Mucosa of rectum (tissue), 2 donors: ENCODE measurements around the gene POLE3.
"Not testable (repeated sequence)": the region's sequence is repeated elsewhere in the genome, so short reads cannot be mapped to it uniquely, and the experiment has no call there.

Experiments used
- H3K27ac ChIP-seq, 2 donors: one replicate each; pipeline ENCODE4 v1.7.0; 2013; ENCODE audit warnings: inconsistent platforms in 2 of 2, low read depth in 2 of 2, low read length in 2 of 2
- H3K27me3 ChIP-seq, 2 donors: one replicate each; pipeline ENCODE4 v1.7.0; 2013; ENCODE audit warnings: low read length in 2 of 2; ENCODE audit not compliant: control insufficient read depth in 2 of 2, insufficient read depth in 2 of 2
- H3K36me3 ChIP-seq, 2 donors: one replicate each; pipeline ENCODE4 v1.7.0; 2013; ENCODE audit warnings: low read length in 2 of 2; ENCODE audit not compliant: control insufficient read depth in 2 of 2, insufficient read depth in 2 of 2
- H3K4me1 ChIP-seq, 2 donors: one replicate each; pipeline ENCODE4 v1.7.0; 2013; ENCODE audit warnings: low read length in 2 of 2, mild to moderate bottlenecking in 1 of 2; ENCODE audit not compliant: control insufficient read depth in 2 of 2, insufficient read depth in 2 of 2
- H3K4me3 ChIP-seq, 2 donors: one replicate each; pipeline ENCODE4 v1.7.0; 2013; ENCODE audit warnings: low read length in 2 of 2
- H3K9ac ChIP-seq, 2 donors: one replicate each; pipeline ENCODE4 v1.7.0; 2013; ENCODE audit warnings: low read length in 2 of 2, low read depth in 1 of 2, mild to moderate bottlenecking in 1 of 2
- H3K9me3 ChIP-seq, 2 donors: one replicate each; pipeline ENCODE4 v1.7.0; 2013; ENCODE audit warnings: low read length in 2 of 2; ENCODE audit not compliant: control insufficient read depth in 2 of 2
- donor health status: healthy.
- donor health status: Normal muscosa, but diverticular disease.

The POLE3 gene

GRCh38 chr9:113410207-113410864 is at the start of gene POLE3, which contains the start of gene C9orf43:
TSS of gene POLE3 (minus strand) at chr9:113410675. CDS start at chr9:113410293, 382 bp downstream.
TSS of gene C9orf43 (plus strand) at chr9:113410747. CDS start at chr9:113413494, 2,747 bp downstream.
- H3K27ac ChIP-seq = peak within 1 kb of the TSS; percentile 97 to 98
- peak within 1 kb of the TSS; percentile 94 to 97 for H3K4me3 ChIP-seq
- no peaks in the 10 kb centered on the region for H3K27me3 ChIP-seq
- peak within 1 kb of the TSS; percentile 76 to 94 for H3K9ac ChIP-seq
- no peaks in the 10 kb centered on the region for H3K9me3 ChIP-seq
- peaks cover 18% of the 10 kb centered on the region in 2 donors for H3K36me3 ChIP-seq
- H3K4me1 ChIP-seq = peaks cover 8 to 15% of the 10 kb centered on the region in 2 donors

- H3K36me3 ChIP-seq = no peaks in the 10 kb centered on the region
- H3K9ac ChIP-seq = no peak overlapping the region
- H3K27ac ChIP-seq = no peak overlapping the region
- no peaks in the 10 kb centered on the region for H3K9me3 ChIP-seq
- H3K4me3 ChIP-seq = no peak overlapping the region
- H3K4me1 ChIP-seq = peaks cover 0 to 5% of the 10 kb centered on the region in 2 donors
- no peaks in the 10 kb centered on the region for H3K27me3 ChIP-seq
These were observed 45.8 kb upstream of the POLE3 start for GRCh38 chr9:113456235-113456634.

GRCh38 chr9:113454914-113455761 is 44.7 kb upstream of the POLE3 start:
- H3K27me3 ChIP-seq = no peaks in the 10 kb centered on the region
- H3K9me3 ChIP-seq = no peaks in the 10 kb centered on the region
- H3K27ac ChIP-seq = peak overlapping the region; percentile 46 to 59
- no peaks in the 10 kb centered on the region for H3K36me3 ChIP-seq
- H3K4me3 ChIP-seq = no peak overlapping the region
- no peak overlapping the region for H3K9ac ChIP-seq
- H3K4me1 ChIP-seq = peaks cover 0 to 5% of the 10 kb centered on the region in 2 donors

GRCh38 chr9:113452113-113452605 is 41.7 kb upstream of the POLE3 start:
- Histone ChIP-seq H3K4me1 (peaks cover 0 to 5% of the 10 kb centered on the region in 2 donors), H3K27me3 (no peaks in the 10 kb centered on the region), H3K27ac (no peak overlapping the region), H3K4me3 (no peak overlapping the region), H3K36me3 (no peaks in the 10 kb centered on the region), H3K9ac (no peak overlapping the region), H3K9me3 (no peaks in the 10 kb centered on the region)

- Histone ChIP-seq H3K4me3 (no peak overlapping the region), H3K36me3 (no peaks in the 10 kb centered on the region), H3K9me3 (no peaks in the 10 kb centered on the region), H3K4me1 (no peaks in the 10 kb centered on the region), H3K27ac (no peak overlapping the region), H3K27me3 (no peaks in the 10 kb centered on the region), H3K9ac (no peak overlapping the region)
These were observed 38.9 kb upstream of the POLE3 start for GRCh38 chr9:113449376-113449775.

GRCh38 chr9:113446323-113446740 is 35.9 kb upstream of the POLE3 start:
- no peak overlapping the region for H3K27ac ChIP-seq
- no peaks in the 10 kb centered on the region for H3K4me1 ChIP-seq
- no peaks in the 10 kb centered on the region for H3K9me3 ChIP-seq
- H3K9ac ChIP-seq = no peak overlapping the region
- H3K4me3 ChIP-seq = no peak overlapping the region
- no peaks in the 10 kb centered on the region for H3K27me3 ChIP-seq
- H3K36me3 ChIP-seq = no peaks in the 10 kb centered on the region

GRCh38 chr9:113444736-113445135 is 34.3 kb upstream of the POLE3 start:
- Histone ChIP-seq H3K36me3 (no peaks in the 10 kb centered on the region), H3K27ac (no peak overlapping the region), H3K27me3 (no peaks in the 10 kb centered on the region), H3K9ac (no peak overlapping the region), H3K4me1 (no peaks in the 10 kb centered on the region), H3K4me3 (no peak overlapping the region), H3K9me3 (no peaks in the 10 kb centered on the region)

- H3K36me3 ChIP-seq, H3K27ac ChIP-seq, H3K9me3 ChIP-seq, H3K4me1 ChIP-seq, H3K4me3 ChIP-seq, H3K27me3 ChIP-seq, H3K9ac ChIP-seq: not testable (repeated sequence)
These were observed 27.2 kb upstream of the POLE3 start for GRCh38 chr9:113437716-113438115.

- Histone ChIP-seq H3K36me3 (no peaks in the 10 kb centered on the region), H3K27ac (no peak overlapping the region), H3K9me3 (no peaks in the 10 kb centered on the region), H3K9ac (no peak overlapping the region), H3K27me3 (no peaks in the 10 kb centered on the region), H3K4me1 (no peaks in the 10 kb centered on the region), H3K4me3 (no peak overlapping the region)
These were observed 26.4 kb upstream of the POLE3 start for GRCh38 chr9:113436728-113437515.
